ENCODE measurements around the gene LIN52. TPM values are rescaled to one million over a fixed set of nuclear protein-coding genes. Genes with fewer than 3 reads are reported as not detected.
"Not testable (repeated sequence)": the region's sequence is repeated elsewhere in the genome, so short reads cannot be mapped to it uniquely, and the experiment has no call there.

Gene LIN52
- polyA plus RNA-seq, 5 donors: 12.7 to 19.7 (median 15.3) TPM

DNA sequence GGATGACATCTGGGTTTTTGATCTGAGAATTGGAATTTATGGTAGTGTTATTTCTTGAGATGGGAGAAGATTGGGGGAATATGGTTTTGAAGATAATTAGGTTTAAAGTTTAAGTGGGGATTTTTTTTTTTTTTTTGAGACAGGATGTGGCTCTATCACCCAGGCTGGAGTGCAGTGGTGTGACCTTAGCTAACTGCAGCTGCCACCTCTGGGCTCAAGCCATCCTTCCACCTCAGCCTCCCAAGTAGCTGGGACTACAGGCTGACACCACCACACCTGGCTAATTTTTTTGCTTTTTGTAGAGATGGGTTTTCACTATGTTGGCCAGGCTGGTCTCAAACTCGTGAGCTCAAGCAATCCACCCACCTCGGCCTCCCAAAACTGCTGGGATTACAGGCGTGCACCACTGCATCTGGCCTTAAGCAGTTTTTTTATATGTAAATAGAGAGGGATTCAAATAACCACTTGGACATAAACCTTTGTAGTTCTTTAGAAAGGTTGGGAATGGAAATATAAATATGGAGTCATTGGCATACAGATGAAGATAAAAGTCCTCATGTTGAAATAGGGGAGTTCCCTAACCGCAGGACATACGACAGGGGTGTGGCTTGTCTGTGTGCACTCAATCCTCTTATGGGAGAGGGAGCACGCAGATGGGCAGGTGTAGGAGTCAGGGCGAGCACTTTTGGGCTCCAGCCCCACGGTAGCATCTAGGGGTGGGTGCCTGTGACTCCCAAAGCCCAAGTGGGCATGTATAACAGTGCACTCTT, 4.7 kb downstream of the LIN52 start:
- DNase-seq: no peak

DNA sequence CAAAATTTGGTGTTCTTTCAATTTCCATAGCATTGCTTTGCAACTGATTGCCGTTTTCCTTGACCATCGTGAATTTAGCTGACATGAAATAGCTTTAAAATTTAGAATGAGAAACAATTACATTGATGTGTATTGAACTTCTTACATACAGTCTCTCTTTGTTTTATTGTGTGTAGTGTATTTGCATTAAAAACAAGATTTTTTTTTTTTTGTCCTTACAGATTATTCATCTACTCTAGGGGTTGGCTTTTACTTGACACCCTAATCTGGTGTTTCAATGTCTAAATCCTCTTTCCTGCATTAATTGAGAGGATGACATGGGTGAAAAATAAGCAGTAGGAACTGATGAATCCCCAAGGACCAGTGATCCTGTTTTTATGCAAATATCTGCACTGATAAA, 20.6 kb downstream of the LIN52 start:
- no peak for DNase-seq

DNA sequence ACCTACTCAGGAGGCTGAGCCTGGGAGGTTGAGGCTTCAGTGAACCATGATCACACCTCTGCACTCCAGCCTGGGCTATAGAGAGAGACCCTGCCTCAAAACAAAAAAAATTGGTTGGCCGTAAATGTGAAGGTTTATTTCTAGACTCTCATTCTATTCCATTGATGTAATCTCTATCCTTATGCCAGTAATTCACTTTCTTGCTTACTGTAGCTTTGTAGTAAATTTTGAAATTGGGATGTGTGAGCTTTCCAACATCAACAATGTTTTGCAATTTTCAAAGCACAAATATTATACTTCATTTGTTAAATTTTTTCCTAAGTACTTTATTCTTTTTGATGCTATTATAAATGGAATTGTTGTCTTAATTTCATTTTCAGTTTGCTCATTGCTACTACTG, 24.6 kb downstream of the LIN52 start:
- DNase-seq: no peak

DNA sequence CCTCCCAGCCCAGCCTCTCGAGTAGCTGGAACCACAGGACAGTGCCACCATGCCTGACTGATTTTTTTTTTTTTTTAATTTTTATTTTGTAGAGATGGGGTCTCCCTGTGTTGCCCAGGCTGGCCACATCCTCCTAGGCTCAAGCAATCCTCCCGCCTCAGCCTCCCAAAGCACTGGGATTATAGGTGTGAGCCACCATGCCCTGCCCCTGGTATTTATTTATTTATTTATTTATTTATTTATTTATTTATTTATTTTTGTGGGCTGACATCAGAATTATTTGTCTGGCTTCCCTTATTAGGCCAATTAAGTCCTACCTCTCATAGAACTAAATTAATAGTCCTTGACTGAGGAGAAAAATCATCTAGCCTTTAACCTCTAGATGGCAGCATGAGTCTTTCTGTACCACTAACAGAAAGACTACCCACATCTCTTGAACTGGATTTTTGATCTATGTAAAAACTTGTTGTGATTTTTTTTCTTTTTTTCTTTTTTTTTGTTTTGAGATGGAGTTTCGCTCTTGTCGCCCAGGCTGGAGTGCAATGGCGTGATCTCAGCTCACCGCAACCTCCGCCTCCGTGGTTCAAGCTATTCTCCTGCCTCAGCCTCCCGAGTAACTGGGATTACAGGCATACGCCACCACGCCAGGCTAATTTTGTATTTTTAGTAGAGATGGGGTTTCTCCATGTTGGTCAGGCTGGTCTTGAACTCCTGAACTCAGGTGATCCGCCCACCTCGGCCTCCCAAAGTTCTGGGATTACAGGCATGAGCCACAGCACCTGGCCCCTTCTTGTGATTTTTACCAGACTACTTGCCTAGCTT, 26.9 kb downstream of the LIN52 start:
- peak; percentile 20 to 36 for DNase-seq

DNA sequence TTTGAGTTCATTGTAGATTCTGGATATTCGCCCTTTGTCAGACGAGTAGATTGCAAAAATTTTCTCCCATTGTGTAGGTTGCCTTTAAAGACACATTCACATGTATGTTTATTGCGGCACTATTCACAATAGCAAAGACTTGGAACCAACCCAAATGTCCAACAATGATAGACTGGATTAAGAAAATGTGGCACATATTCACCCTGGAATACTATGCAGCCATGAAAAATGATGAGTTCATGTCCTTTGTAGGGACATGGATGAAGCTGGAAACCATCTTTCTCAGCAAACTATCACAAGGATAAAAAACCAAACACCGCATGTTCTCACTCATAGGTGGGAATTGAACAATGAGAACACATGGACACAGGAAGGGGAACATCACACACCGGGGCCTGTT, 40.7 kb downstream of the LIN52 start:
- DNase-seq: not testable (repeated sequence)

DNA sequence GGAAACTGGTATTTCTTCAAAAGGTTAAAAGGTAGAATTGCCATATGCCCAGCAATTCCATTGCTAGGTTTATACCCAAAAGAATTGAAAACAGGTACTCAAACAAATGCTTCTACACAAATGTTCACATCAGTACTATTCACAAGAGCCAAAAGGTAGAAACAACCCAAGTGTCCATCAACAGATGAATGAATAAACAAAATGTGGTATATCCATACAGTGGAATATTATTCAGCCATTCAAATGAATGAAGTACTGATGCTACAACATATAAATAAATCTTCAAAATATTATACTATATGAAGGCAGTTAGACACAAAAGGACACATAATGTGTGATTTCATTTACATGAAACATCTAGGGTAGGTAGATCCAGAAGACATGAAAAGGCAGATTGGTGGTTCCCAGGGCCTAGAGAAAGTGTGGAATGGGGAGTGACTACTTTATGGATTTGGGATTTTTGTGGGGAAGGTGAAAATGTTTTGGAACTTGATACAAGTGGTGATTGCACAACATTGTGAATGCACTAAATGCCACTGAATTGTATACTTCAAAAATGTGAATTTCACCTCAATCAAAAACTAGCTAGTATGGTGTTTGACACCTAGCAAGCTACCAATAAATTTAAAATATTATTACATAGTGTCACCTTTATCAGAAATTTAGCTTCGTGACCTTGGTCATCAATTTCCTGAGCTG, 41.7 kb downstream of the LIN52 start:
- no peak for DNase-seq

DNA sequence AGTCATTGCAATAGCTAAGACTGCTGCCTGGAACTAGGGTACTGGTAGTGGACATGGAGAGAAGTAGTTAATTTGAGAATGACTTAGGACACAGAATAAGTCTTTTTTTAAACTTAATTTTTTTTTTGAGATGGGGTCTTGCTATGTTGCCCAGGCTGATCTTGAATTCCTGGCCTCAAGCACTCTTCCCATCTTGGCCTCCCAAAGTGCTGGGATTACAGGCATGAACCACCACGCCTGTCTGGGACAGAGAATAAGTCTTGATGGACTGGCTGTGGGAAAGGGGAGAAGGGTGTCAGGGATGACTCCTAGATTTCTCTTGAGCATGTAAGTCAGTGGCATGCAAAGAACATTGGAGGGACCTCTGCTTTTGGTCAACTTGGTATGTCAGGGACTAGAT, 42.9 kb downstream of the LIN52 start:
- no peak for DNase-seq

DNA sequence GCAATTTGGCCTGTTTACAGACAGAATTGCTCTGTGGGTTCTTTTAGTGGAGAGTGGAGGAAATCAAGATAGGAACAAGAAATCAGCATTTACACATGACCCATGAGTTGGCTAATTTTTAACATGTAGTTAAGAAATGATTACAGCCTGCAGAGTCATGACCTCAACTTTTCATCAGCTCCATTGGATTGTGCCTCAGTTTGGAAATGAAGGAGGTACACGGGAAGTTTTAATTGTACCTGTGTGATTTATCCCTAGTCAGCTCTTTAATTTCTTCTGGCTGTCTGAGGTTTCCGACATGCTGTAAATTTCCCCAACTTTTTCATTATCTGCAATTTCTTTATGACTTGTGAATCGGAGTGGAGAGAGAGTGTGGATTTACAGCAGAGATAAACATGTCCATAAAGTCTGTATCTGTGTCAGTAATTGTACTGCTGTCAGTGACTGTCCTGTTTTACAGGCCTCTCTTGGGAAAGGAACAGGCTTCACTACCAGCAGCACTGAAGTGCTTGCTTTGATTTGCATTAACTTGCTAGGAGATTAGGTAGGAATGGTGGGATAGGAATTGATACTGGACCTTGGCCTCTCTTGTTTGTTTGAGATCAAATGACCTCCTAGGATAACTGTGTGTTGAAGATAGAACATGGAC, 49.2 kb downstream of the LIN52 start:
- DNase-seq: no peak

DNA sequence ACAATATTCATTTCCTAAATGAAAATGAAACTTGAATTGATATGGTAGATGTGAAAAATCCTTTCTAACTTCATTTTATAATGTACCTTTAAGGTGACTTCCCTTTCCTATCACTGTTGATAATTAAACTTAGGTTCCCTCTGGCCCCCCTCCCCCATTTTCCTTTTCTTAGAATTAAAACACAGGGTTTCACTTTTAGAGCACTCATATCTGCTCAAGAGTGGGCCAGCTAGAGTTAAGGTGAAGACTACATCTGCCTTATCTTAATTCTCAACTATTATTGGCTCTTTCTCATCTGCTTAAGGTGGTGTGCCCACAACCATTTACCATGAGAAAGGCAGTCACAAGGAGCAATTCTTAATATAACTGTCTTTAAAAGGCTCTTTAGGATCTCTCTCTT, 49.7 kb downstream of the LIN52 start:
- DNase-seq: no peak

DNA sequence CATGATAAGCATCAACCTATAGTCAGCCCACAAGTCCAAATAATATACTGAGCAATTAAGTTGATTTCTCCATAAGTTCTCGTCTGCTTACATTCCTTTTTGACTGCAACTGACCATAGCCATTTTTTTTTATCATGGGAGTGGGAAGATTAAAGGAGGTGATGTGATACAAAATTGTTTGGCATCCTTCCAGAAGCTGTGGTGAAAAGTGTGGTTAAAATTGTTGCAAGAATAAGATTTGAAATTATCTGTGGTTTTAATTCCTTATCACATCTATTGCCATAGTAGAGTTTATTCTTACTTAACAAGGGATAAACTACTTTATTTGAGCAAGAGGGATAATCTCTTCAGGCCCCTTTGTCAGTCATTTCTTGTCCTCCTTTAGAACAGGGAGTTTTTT, 50.7 kb downstream of the LIN52 start:
- no peak for DNase-seq

DNA sequence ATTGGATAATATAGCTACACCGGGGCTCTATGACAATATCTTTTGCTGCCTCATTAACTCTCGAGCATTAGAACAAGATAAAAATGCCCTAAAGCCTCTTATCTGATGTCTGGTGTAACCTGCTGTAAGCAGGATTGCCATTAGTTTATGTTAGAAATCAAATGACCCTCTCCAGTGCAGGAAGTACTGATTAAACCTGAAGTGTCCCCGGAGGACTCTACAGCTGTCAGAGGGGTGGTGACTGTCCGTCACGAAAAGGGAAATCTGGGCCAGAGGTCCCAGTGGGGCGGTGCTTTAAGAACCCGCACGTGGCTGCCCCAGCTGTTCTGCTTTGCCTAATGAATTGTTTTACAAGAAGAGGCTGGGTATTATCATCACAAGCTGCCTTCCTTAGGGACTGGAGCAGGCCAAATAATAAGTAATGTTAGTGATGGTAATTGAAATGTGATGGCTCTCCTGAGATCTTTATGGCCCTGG, 55.7 kb downstream of the LIN52 start:
- peak; percentile 3 to 10 for DNase-seq

DNA sequence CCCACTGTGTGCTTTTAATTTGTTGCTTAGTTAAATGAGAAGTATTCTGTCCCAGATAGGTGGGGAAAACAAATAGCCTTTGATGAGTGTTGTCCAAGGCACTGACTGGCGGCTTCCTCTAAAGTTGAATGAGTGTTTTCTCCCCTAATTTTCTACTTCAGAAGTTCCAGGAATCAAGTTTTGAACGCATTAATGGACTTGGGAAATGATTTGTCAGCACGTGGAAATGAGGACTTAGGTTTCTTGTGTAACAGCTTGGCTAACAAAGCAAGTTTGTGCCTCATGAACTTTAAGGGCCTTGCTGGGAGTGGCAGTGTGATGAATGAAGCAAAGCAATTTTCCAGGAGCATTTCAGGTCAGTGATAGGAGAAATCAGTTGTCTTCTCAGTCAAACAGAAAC, 56.9 kb downstream of the LIN52 start:
- peak in 1 of 2 donors; percentile 0 for DNase-seq

DNA sequence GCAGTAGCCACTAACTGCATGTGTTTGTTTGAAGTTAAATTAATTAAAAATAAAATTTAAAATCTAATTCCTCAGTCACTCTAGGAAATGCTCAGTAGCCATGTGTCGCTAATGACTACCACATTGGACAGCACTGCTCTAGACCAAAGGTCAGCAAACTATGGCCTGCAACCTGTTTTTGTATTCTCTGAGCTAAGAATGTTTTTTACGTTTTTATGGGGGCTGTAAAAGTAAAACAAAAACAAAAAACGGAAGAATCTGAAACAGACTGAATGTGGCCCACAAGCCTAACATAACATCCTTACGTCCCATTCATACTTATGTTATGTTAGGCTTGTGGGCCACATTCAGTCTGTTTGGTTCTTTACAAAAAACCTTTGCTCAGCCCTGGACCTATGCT, 57.8 kb downstream of the LIN52 start:
- no peak for DNase-seq

DNA sequence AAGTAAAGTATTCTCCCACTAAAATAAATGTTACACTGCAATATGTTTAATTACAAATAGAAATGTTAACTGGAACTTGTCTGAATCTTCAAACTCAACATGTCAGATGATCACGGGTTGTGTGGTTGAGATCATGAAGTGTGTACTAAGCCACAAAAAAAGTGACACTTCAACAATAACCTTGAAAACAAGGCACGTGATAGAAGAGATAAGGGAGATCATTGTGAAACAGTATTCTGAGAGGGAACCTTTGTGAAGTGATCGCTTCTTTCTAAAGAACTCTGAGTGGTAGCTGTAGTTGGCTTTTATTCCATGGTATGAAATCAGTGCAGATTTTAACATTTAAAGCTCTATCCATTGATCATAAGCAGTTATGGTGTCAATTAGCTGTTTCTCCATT, 60.0 kb downstream of the LIN52 start:
- no peak for DNase-seq

DNA sequence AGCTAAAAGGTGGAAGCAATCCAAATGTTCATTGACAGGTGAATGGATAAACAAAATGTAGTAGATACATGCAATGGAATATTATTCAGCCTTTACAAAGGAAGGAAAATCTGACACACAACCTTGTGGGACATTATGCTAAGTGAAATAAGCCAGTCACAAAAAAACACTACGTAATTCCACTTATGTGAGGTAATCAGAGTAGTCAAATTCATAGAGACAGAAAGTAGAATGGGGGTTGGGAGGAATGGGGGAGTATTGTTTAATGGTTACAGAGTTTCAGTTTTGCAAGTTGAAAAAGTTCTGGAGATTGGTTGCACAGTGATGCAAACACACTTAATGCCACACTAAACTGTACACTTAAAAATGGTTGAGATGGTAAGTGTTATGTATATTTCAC, 62.8 kb downstream of the LIN52 start:
- no peak for DNase-seq

DNA sequence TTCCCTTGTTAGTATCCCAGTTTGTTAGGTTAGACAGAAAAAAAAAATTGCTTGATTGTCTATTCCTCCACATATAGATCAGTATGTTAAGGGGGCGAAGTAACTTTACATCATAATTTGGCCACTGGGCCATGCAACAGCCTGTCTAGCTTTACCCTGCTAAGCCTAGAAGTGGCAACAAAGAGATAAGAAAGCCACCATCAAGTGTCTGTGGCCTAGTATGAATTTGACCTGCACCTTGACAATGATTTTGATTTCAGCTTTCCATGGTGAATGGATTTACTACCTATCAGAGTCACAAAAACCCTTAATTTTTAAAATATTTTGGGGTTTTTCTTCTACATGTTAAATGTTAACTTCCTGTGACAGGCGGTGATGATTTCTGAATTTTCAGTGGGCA, 63.9 kb downstream of the LIN52 start:
- no peak for DNase-seq

DNA sequence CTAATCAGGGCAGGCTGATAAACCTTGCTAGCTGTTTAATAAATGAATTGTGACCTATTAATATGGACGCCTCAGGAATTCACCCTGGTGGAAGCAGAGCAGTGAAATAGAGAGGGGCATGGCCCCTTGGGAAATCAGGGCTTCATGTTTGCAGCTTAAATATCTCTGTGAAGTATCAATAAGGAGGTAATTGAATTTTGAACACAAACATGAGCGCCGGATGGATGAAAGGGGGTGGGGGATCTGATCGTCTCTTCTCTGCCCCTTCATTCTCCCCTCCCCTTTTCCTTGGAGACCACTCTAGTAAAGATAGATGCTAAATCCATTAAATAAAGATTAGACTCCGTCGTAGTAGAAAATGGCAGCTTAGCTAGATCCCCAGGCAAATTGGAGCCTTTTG, 70.5 kb downstream of the LIN52 start:
- DNase-seq: no peak

DNA sequence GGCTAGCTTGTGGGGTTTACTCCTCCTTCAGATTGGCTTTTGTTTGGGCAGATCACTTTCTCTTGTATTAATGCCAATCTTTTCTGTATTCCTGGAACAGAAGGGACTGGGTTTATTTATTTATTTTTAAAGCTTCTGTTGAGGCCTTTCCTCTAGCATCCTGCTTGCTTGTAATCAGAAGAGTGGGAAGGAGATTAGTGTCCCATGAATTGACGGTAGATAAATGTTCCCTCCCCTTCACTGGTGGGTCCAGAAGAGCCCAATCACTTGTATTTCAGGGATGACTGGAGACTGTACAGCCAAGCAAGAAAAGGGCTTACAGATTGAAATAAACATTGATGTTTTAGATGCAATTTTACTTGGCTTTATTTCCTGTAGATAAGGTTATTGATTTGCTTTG, 71.0 kb downstream of the LIN52 start:
- no peak for DNase-seq

DNA sequence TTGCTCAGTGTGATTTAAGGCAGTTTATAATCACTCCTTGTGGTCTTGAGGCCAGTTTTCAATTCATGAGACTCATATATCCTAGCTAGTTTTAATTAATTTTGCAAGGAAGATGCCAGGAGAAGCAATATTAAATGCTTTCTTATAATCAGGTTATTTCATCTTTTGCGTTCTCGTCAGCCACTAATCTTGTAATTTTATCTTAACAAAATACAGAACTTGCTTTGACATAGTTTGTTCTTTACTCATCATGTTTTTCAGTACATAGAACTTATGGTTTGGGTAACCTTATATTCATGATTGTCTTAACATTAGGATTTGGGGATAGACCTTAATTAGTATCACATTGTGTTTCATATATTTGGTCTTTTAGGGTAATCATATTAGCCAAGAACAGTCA, 76.0 kb downstream of the LIN52 start:
- DNase-seq: no peak

DNA sequence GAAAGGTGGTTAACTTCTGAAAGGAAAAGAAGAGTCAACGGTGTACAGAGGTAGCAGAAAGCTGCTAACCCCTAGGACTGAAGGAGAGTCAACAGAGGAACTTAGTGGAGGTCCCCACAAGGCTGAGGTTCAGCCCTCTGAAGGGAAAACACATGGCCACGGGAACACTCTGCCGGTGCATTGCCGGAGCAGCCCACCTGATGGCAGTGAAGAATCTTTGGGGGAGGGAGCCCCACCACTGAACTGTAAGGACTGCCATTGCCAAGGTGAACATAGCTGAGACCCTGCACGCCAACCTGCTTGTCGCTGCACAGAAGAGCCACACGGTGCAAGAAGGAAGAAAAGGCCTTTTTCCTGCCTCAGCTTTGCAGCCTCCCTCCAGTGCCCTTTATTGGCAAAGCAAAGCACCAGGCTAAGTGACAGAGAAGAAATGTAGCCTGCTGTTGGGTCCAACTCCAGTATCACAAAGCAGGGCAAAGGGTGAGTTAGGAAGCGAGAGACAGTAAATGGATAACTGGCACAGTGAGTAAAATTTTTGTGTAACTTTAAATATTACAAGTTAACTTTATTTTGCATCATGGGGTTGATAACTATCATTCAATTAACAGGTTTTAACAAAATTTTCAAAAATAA, 76.9 kb downstream of the LIN52 start:
- no peak for DNase-seq

DNA sequence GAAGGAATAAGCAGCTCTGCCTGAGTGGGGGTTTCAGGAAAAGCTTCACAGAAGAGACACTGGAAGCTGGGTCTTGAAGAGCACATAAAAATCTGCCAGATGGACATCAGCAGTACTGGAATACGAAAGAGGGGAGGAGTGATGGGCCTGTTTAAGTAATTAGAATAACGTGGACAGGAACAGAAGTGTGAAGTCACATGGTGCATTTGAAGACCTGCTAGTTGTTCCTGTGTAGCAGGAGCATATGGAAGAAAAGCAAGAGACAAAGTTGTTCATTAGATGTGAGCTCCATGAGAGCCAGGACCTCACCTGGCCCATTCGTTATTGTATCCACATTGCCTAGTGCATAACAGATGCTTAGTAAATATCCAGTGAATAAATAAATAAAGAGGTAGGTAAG, 85.2 kb downstream of the LIN52 start:
- DNase-seq: no peak

DNA sequence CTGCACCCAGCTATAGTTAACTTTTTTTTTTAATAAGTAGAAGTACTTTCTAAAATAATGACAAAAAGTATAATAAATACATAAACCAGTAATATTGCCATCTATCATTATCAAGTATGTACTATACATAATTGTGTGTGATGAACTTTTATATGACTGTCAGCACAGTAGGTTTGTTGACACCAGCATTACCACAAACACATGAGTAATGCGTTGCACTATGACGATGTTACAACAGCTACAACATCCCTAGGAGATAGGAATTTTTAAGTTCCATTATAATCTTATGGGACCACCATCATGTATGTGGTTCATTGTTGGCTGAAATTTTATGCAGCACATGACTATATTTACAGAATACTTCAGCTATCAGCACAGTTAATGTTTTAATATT, 91.6 kb downstream of the LIN52 start:
- DNase-seq: no peak

Data from right lung (tissue), 5 donors.